HL-60 (cell line): ENCODE measurements around the gene WNT5A.

ENCODE experiments used
- DNase-seq, 2 experiments: peaks; one replicate each; pipeline ENCODE4 v3.0.0-alpha.2; 2010 to 2020; ENCODE audit warnings: low read depth in 1 of 2, low spot score in 1 of 2
- H3K27ac ChIP-seq: fragments of 250-450 bp; sonication (Bioruptor Pico); replicated peaks from 2 replicates; pipeline ENCODE4 v1.5.1; 2020; ENCODE audit warnings: mild to moderate bottlenecking, moderate library complexity
- H3K27me3 ChIP-seq: fragments of 250-450 bp; sonication (Bioruptor Pico); 2 replicates; pipeline ENCODE4 v1.5.1; 2021; ENCODE audit warnings: mild to moderate bottlenecking, moderate library complexity; ENCODE audit not compliant: insufficient read depth, poor library complexity, severe bottlenecking
- H3K4me3 ChIP-seq: replicated peaks from 2 replicates; pipeline ENCODE4 v1.5.1; 2011; ENCODE audit warnings: mild to moderate bottlenecking, control low read depth, low read length; ENCODE audit not compliant: insufficient read depth
- CTCF ChIP-seq: IDR thresholded peaks from one replicate; pipeline ENCODE4 v1.5.1; 2011; ENCODE audit warnings: low read length, control low read depth, inconsistent platforms; ENCODE audit not compliant: insufficient read depth
- GABPA ChIP-seq: IDR thresholded peaks from 2 replicates; pipeline ENCODE4 v1.6.1; 2012; ENCODE audit warnings: low read depth
- POLR2AphosphoS5 ChIP-seq: IDR thresholded peaks from 2 replicates; pipeline ENCODE4 v1.6.1; 2012; ENCODE audit warnings: low read depth
- REST ChIP-seq: IDR thresholded peaks from 2 replicates; pipeline ENCODE4 v1.6.1; 2012; ENCODE audit warnings: low read depth; ENCODE audit not compliant: insufficient replicate concordance
- SPI1 ChIP-seq: IDR thresholded peaks from 2 replicates; pipeline ENCODE4 v1.6.1; 2012; ENCODE audit warnings: low read depth, mild to moderate bottlenecking, borderline replicate concordance

The WNT5A gene

GRCh38 chr3:55531321-55531720, 44.2 kb upstream of the WNT5A start:
- no peak overlapping the region for H3K27ac ChIP-seq
- no peak for TF ChIP-seq SPI1
- TF ChIP-seq POLR2AphosphoS5, result no peak
- no peak for TF ChIP-seq REST
- TF ChIP-seq CTCF, result no peak
- no peak for TF ChIP-seq GABPA
- no peak overlapping the region for H3K4me3 ChIP-seq
- H3K27me3 ChIP-seq, result no peaks in the 10 kb centered on the region
- DNase-seq, result no peak

GRCh38 chr3:55527361-55527760, 40.3 kb upstream of the WNT5A start:
- TF ChIP-seq SPI1 (no peak), GABPA (no peak), CTCF (no peak)
- DNase-seq, result no peak
- Histone ChIP-seq H3K27me3 (no peaks in the 10 kb centered on the region), H3K27ac (no peak overlapping the region), H3K4me3 (no peak overlapping the region)

- no peak for TF ChIP-seq POLR2AphosphoS5
- no peak for TF ChIP-seq GABPA
- TF ChIP-seq CTCF, result no peak
- TF ChIP-seq SPI1, result no peak
- no peak for TF ChIP-seq REST
- Histone ChIP-seq H3K4me3 (no peak overlapping the region), H3K27ac (no peak overlapping the region), H3K27me3 (no peaks in the 10 kb centered on the region)
- DNase-seq, result no peak
Observed at GRCh38 chr3:55526332-55527030, 39.4 kb upstream of the WNT5A start.

- no peak overlapping the region for H3K4me3 ChIP-seq
- H3K27ac ChIP-seq, result no peak overlapping the region
- DNase-seq, result no peak
- TF ChIP-seq GABPA, result no peak
- TF ChIP-seq POLR2AphosphoS5, result no peak
- no peak for TF ChIP-seq REST
- no peak for TF ChIP-seq SPI1
- no peak for TF ChIP-seq CTCF
- H3K27me3 ChIP-seq, result no peaks in the 10 kb centered on the region
Observed at GRCh38 chr3:55525436-55525835, 38.3 kb upstream of the WNT5A start.
